ENCODE data around the gene TST.

- no peak for TF ChIP-seq POLR2A (IDR thresholded peaks at IDR 0.05)
- TF ChIP-seq CTCF (IDR thresholded peaks at IDR 0.05) = no peak
- TF ChIP-seq POLR2AphosphoS5 (IDR thresholded peaks at IDR 0.05) = no peak
These were observed 19.8 kb downstream of the TST start for GRCh38 chr22:36999463-36999862.

Measured in prostate gland (tissue), 2 donors.